Colonic mucosa (tissue), 4 donors: ENCODE data around the gene RALGPS1. TPM values are rescaled to one million over a fixed set of nuclear protein-coding genes. Genes with fewer than 3 reads are reported as not detected.

Experiments
- DNase-seq: peaks from one replicate; pipeline ENCODE4 v3.0.0-alpha.2; 2020
- H3K27ac ChIP-seq: fragments of 200-600 bp; one replicate; pipeline ENCODE4 v1.8.0; 2021
- H3K27me3 ChIP-seq: fragments of 200-600 bp; one replicate; pipeline ENCODE4 v1.8.0; 2021
- H3K36me3 ChIP-seq: fragments of 200-600 bp; one replicate; pipeline ENCODE4 v1.8.0; 2021
- H3K4me1 ChIP-seq: fragments of 200-600 bp; one replicate; pipeline ENCODE4 v1.8.0; 2021; ENCODE audit warnings: mild to moderate bottlenecking
- H3K4me3 ChIP-seq: fragments of 200-600 bp; one replicate; pipeline ENCODE4 v1.8.0; 2021
- H3K9ac ChIP-seq, 2 donors: one replicate each; pipeline ENCODE4 v1.7.0; 2013; ENCODE audit warnings: control low read depth in 2 of 2, low read depth in 2 of 2, low read length in 2 of 2
- H3K9me3 ChIP-seq: fragments of 200-600 bp; one replicate; pipeline ENCODE4 v1.8.0; 2021
- intact Hi-C: fragments of 100-400 bp; cut with DNase I; formaldehyde crosslinking; loops from one replicate; pipeline ENCODE4 v1.14.1; 2022
- total RNA-seq, 2 donors: library from RNA; stranded (reverse); fragmentation: NEBNext Ultra II Directional in 1 of 2; extraction: Animal tissue kit (Norgen Biotek cat#: 25700) in 1 of 2; gene quantifications; one replicate each; pipeline ENCODE4 v1.2.1, GENCODE V29; 2021
- TF ChIP-seq, protein P1 (sequence below): fragments of 200-600 bp; IDR thresholded peaks from one replicate; pipeline ENCODE4 v1.8.0; 2022; ENCODE audit warnings: antibody characterized with exemption, mild to moderate bottlenecking
- donor health status: healthy.
- donor health status: DM: no; HTN: no; CAD: no.
- donor health status: DM: no; HTN: no; CAD: no.

RALGPS1 gene
- total RNA-seq, 2 donors from 2014 or later, result 22.6 to 27.2 TPM

DNA sequence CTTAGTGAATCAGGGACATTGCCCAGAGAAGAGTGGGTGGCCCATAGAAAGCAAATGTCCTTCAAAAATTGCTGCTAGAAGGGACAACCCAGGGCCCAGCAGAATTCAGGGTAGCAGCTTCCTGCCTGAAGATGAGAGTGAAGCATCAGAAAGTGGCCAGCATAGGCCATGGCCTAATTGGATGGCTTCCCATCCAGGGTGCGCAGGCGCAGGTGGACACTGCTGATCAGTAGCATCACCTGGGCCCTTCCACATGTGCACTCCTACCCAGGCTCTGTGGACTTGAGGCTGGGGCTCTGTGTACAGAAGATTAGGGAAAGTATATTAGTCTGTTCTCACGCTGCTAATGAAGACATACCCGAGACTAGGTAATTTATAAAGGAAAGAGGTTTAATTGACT lies 291.4 kb downstream of the RALGPS1 start:
- no peak overlapping the region for H3K4me3 ChIP-seq
- H3K9ac ChIP-seq, result no peak overlapping the region
- TF ChIP-seq, protein P1, sequence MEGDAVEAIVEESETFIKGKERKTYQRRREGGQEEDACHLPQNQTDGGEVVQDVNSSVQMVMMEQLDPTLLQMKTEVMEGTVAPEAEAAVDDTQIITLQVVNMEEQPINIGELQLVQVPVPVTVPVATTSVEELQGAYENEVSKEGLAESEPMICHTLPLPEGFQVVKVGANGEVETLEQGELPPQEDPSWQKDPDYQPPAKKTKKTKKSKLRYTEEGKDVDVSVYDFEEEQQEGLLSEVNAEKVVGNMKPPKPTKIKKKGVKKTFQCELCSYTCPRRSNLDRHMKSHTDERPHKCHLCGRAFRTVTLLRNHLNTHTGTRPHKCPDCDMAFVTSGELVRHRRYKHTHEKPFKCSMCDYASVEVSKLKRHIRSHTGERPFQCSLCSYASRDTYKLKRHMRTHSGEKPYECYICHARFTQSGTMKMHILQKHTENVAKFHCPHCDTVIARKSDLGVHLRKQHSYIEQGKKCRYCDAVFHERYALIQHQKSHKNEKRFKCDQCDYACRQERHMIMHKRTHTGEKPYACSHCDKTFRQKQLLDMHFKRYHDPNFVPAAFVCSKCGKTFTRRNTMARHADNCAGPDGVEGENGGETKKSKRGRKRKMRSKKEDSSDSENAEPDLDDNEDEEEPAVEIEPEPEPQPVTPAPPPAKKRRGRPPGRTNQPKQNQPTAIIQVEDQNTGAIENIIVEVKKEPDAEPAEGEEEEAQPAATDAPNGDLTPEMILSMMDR, result no peak
- no peaks in the 10 kb centered on the region for H3K36me3 ChIP-seq
- no peak overlapping the region for H3K27ac ChIP-seq
- no peak for DNase-seq
- intact Hi-C loops, result no loop called here
- no peaks in the 10 kb centered on the region for H3K27me3 ChIP-seq
- no peaks in the 10 kb centered on the region for H3K4me1 ChIP-seq
- no peaks in the 10 kb centered on the region for H3K9me3 ChIP-seq

DNA sequence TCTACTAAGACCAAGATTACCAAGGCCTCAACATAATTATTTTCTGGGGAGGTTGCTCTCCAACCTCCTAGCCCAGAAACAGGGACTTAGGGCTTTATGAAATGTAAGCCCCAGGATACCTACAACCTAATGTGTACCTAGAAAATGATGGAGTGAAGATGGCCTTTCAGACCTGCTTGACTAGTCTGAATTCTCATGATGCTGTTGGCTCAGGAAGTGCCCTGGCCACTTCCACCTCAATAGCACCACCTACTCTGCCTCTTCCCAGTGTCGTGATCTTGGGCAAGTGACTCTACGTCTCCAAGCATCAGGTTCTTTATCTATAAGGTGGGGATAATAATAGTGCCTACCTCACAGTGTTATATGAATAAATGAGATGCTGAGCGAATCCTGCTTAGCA lies 292.1 kb downstream of the RALGPS1 start:
- Histone ChIP-seq H3K36me3 (no peaks in the 10 kb centered on the region), H3K27ac (no peak overlapping the region), H3K9me3 (no peaks in the 10 kb centered on the region), H3K9ac (no peak overlapping the region), H3K27me3 (no peaks in the 10 kb centered on the region), H3K4me3 (no peak overlapping the region), H3K4me1 (no peaks in the 10 kb centered on the region)
- TF ChIP-seq, protein P1, result no peak
- DNase-seq, result no peak
- intact Hi-C loops, result no loop called here

DNA sequence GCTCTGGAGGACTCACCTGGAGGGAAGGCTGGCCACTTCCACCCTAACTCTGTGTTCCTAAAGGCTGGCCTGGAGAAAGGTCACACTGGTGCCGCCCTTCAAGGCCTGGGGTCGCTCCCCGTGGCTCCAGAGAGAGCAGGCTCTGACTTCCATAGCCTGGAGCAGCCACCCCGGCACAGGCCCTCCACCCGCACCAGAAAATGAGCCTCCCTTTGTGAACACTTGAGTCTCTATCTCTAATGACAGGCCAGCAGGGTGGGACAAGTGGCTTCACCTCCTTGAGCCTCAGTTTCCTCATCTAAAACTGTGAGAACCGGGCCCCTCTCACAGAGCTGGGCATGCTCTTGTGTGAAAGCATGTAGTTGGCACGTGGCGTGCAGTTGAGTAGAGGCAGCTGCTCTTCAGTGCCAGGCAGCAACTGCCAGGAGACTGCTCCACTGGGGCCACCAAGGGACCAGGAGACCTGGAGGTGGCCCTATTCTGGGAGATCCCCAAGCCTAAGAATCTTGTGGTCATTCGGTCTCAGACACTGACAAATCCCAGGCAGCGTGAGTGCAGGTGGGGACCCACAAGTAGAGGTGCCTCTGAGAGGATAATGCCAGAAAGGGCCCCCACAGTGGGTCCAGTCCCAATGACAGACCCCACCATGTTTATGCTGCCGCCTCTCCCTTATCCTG lies 293.3 kb downstream of the RALGPS1 start:
- H3K27ac ChIP-seq, result no peak overlapping the region
- TF ChIP-seq, protein P1, result no peak
- no peaks in the 10 kb centered on the region for H3K4me1 ChIP-seq
- no peaks in the 10 kb centered on the region for H3K27me3 ChIP-seq
- DNase-seq, result no peak
- no peak overlapping the region for H3K4me3 ChIP-seq
- no peak overlapping the region for H3K9ac ChIP-seq
- intact Hi-C loops, result no loop called here
- no peaks in the 10 kb centered on the region for H3K36me3 ChIP-seq
- no peaks in the 10 kb centered on the region for H3K9me3 ChIP-seq

DNA sequence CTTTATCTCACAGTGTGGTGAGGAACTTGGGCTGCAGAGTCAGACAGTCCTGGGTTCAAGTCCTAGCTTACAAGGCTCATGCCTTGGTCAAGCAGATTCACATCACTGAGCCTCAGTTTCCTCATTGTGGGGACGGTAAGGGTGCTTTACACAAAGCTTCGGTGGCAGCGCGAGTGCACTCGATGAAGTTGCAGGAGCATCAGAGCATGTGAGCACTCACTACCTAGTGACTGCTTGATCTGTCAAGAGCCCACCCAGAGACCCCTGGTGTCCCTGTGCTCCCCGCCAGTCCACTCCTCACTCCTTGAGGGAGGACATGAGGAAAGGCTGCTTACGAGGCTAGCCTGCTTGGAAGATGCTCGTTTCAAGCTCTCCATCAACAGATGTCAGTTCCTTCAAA lies 293.8 kb downstream of the RALGPS1 start:
- H3K9ac ChIP-seq, result no peak overlapping the region
- H3K27me3 ChIP-seq, result no peaks in the 10 kb centered on the region
- no peak overlapping the region for H3K4me3 ChIP-seq
- intact Hi-C loops, result no loop called here
- H3K27ac ChIP-seq, result no peak overlapping the region
- TF ChIP-seq, protein P1, result no peak
- H3K4me1 ChIP-seq, result no peaks in the 10 kb centered on the region
- no peak for DNase-seq
- no peaks in the 10 kb centered on the region for H3K36me3 ChIP-seq
- H3K9me3 ChIP-seq, result no peaks in the 10 kb centered on the region

DNA sequence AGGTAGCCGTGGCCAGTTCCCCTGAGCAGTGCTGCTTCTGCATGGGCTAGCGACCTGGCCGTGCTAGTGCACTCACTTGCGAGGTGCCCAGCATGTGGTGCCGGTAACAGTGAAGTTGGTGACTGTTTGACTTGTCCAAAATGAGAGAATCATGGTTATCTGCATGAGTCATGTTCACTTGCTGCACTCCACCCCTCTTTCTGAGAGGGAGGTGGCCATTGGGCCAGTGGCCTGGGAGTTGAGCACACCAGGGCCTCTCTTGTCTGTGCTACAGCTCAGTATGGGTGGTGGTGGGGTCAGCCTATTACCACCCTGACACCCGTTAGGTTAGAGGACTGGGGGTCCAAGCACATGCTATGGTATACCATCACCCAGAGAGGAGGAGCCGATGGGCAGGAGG lies 294.6 kb downstream of the RALGPS1 start:
- no peak for DNase-seq
- Histone ChIP-seq H3K4me3 (no peak overlapping the region), H3K27me3 (no peaks in the 10 kb centered on the region), H3K27ac (no peak overlapping the region), H3K9ac (no peak overlapping the region), H3K9me3 (no peaks in the 10 kb centered on the region), H3K4me1 (no peaks in the 10 kb centered on the region), H3K36me3 (no peaks in the 10 kb centered on the region)
- intact Hi-C loops, result no loop called here
- TF ChIP-seq, protein P1, result no peak
